ENCODE data around the gene HMGCL.

HMGCL gene

DNA sequence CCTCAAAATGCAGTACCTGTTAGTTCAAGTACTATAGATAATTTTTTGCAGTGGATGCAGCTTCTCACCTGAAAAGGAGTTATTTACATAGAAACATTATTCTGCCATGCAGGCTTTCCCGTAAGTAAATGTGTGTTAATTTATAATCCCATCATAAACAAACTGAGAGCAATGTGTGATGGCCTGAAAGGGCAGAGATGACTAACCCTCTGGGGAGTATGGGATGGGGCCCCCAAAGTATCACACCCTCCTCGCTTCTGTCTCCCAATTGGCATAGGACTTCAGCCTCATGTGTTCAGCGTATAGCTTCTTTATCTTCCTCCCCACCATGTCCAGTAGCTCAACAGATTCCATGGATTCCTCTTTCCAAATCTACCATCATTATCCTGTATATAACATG is 7.6 kb downstream of the HMGCL start:
- no peak overlapping the region for H3K4me3 ChIP-seq (ENCODE audit: low read length, poor library complexity, severe bottlenecking)
- peaks cover 16% of the 10 kb centered on the region for H3K4me1 ChIP-seq (ENCODE audit: insufficient read depth, low read length, poor library complexity, severe bottlenecking)
- TF ChIP-seq, protein P1, sequence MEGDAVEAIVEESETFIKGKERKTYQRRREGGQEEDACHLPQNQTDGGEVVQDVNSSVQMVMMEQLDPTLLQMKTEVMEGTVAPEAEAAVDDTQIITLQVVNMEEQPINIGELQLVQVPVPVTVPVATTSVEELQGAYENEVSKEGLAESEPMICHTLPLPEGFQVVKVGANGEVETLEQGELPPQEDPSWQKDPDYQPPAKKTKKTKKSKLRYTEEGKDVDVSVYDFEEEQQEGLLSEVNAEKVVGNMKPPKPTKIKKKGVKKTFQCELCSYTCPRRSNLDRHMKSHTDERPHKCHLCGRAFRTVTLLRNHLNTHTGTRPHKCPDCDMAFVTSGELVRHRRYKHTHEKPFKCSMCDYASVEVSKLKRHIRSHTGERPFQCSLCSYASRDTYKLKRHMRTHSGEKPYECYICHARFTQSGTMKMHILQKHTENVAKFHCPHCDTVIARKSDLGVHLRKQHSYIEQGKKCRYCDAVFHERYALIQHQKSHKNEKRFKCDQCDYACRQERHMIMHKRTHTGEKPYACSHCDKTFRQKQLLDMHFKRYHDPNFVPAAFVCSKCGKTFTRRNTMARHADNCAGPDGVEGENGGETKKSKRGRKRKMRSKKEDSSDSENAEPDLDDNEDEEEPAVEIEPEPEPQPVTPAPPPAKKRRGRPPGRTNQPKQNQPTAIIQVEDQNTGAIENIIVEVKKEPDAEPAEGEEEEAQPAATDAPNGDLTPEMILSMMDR (conservative IDR thresholded peaks at IDR 0.05; ENCODE audit: low read length) = no peak
- TF ChIP-seq EZH2phosphoT487 (IDR thresholded peaks at IDR 0.05; ENCODE audit: borderline replicate concordance) = no peak
- no peak overlapping the region for H2AFZ ChIP-seq (ENCODE audit: low read length)
- no peak overlapping the region for H3K4me2 ChIP-seq (ENCODE audit: low read depth, low read length, poor library complexity, severe bottlenecking)
- no peaks in the 10 kb centered on the region for H3F3A ChIP-seq (ENCODE audit: low read depth)
- no peaks in the 10 kb centered on the region for H3K9me3 ChIP-seq (ENCODE audit: insufficient read depth, low read depth, low read length)
- H3K79me2 ChIP-seq (ENCODE audit: insufficient read depth, low read length) = no peaks in the 10 kb centered on the region
- no peaks in the 10 kb centered on the region for H3K36me3 ChIP-seq (ENCODE audit: insufficient read depth, low read length)
- H3K27me3 ChIP-seq (ENCODE audit: insufficient read depth, low read length, poor library complexity, severe bottlenecking) = no peaks in the 10 kb centered on the region
- no peaks in the 10 kb centered on the region for H4K20me1 ChIP-seq (ENCODE audit: insufficient read depth, low read length, poor library complexity, severe bottlenecking)
- no peaks in the 10 kb centered on the region for H3K9me2 ChIP-seq (replicated peaks; ENCODE audit: low read depth, low read length)
- peak overlapping the region; percentile 44 for H3K9ac ChIP-seq (ENCODE audit: low read depth, low read length, poor library complexity, severe bottlenecking)

DNA sequence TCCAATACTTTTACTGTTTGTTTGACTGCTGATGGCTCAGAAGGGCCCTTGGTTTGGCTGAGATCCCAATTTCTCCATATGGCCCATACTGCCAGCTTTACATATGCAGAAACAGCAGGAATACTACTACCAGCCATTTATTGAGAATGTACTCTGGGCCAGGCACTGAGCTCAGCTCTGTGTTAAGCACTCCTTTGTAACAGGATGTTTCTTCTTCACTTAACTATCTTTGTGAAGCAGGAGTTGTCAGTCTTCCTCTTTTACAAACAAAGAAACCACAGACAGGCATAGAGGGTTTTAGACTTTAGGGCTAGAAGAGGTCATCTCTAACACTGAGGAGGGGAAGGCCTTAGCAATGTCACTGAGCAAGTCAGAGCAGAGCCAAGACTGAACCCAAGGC is 8.3 kb downstream of the HMGCL start:
- TF ChIP-seq, protein P1 (conservative IDR thresholded peaks at IDR 0.05; ENCODE audit: low read length) = no peak
- TF ChIP-seq EZH2phosphoT487 (IDR thresholded peaks at IDR 0.05; ENCODE audit: borderline replicate concordance) = no peak
- H3K36me3 ChIP-seq (ENCODE audit: insufficient read depth, low read length) = no peaks in the 10 kb centered on the region
- no peaks in the 10 kb centered on the region for H3K27me3 ChIP-seq (ENCODE audit: insufficient read depth, low read length, poor library complexity, severe bottlenecking)

DNA sequence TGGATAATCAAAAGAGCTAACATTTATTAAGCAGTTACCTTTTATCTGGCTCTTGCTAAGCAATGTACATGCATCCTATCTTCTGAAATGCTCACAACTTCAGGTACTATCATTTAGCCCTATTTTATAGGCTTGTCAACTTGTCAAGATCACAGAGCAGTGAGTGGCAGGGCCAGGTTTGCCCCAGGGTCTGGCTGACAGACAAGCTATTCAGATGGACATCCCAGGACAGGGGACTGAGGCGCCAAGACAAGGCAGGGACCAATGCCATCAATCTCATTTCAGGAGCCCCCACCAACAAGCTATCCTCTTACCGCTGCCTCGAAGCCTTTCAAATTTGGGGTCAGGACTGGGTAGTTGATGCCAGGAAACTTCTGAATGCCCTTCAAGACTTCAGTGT is 8.9 kb downstream of the HMGCL start:
- TF ChIP-seq, protein P1 (conservative IDR thresholded peaks at IDR 0.05; ENCODE audit: low read length) = no peak
- TF ChIP-seq EZH2phosphoT487 (IDR thresholded peaks at IDR 0.05; ENCODE audit: borderline replicate concordance) = no peak
- Histone ChIP-seq H3K9me3 (ENCODE audit: insufficient read depth, low read depth, low read length) (no peaks in the 10 kb centered on the region), H3K79me2 (ENCODE audit: insufficient read depth, low read length) (no peaks in the 10 kb centered on the region), H2AFZ (ENCODE audit: low read length) (no peak overlapping the region), H3F3A (ENCODE audit: low read depth) (no peaks in the 10 kb centered on the region), H3K9ac (ENCODE audit: low read depth, low read length, poor library complexity, severe bottlenecking) (peak overlapping the region; percentile 44), H3K9me2 (replicated peaks; ENCODE audit: low read depth, low read length) (no peaks in the 10 kb centered on the region), H3K4me2 (ENCODE audit: low read depth, low read length, poor library complexity, severe bottlenecking) (peak overlapping the region; percentile 26), H3K36me3 (ENCODE audit: insufficient read depth, low read length) (no peaks in the 10 kb centered on the region), H3K4me1 (ENCODE audit: insufficient read depth, low read length, poor library complexity, severe bottlenecking) (peaks cover 13% of the 10 kb centered on the region), H4K20me1 (ENCODE audit: insufficient read depth, low read length, poor library complexity, severe bottlenecking) (no peaks in the 10 kb centered on the region), H3K4me3 (ENCODE audit: low read length, poor library complexity, severe bottlenecking) (no peak overlapping the region), H3K27me3 (ENCODE audit: insufficient read depth, low read length, poor library complexity, severe bottlenecking) (no peaks in the 10 kb centered on the region)

More for the DNA sequence above, 8.3 kb downstream of the HMGCL start:
- Histone ChIP-seq H3K9ac (ENCODE audit: low read depth, low read length, poor library complexity, severe bottlenecking) (peak overlapping the region; percentile 44), H3K79me2 (ENCODE audit: insufficient read depth, low read length) (no peaks in the 10 kb centered on the region), H3F3A (ENCODE audit: low read depth) (no peaks in the 10 kb centered on the region), H3K9me3 (ENCODE audit: insufficient read depth, low read depth, low read length) (no peaks in the 10 kb centered on the region), H3K4me2 (ENCODE audit: low read depth, low read length, poor library complexity, severe bottlenecking) (peak overlapping the region; percentile 26), H3K4me3 (ENCODE audit: low read length, poor library complexity, severe bottlenecking) (no peak overlapping the region), H3K9me2 (replicated peaks; ENCODE audit: low read depth, low read length) (no peaks in the 10 kb centered on the region), H2AFZ (ENCODE audit: low read length) (no peak overlapping the region), H3K4me1 (ENCODE audit: insufficient read depth, low read length, poor library complexity, severe bottlenecking) (peaks cover 13% of the 10 kb centered on the region), H4K20me1 (ENCODE audit: insufficient read depth, low read length, poor library complexity, severe bottlenecking) (no peaks in the 10 kb centered on the region)
